Heart left ventricle (tissue), 16 donors: ENCODE results near the gene CCDC187. TPM values are rescaled to one million over a fixed set of nuclear protein-coding genes. Genes with fewer than 3 reads are reported as not detected.

Experiments used
- ATAC-seq, 4 donors: fragments of 200-7000 bp; cut with Tn5 transposase; one replicate each; pipeline ENCODE4 v1.9.1; 2020 to 2022; ENCODE audit warnings: moderate library complexity in 4 of 4, mild to moderate bottlenecking in 3 of 4, moderate number of reproducible peaks in 1 of 4
- DNase-seq, 5 donors: peaks; one replicate each; pipeline ENCODE4 v3.0.0-alpha.2; 2020
- H3K27ac ChIP-seq, 12 donors: fragments of 200-600 bp; sonication (generic) in 4 of 12; one replicate each; pipeline versions ENCODE4 v1.5.0 to v1.8.0; 2016 to 2022; ENCODE audit warnings: mild to moderate bottlenecking in 2 of 12
- H3K27me3 ChIP-seq, 9 donors: fragments of 200-600 bp; sonication (generic) in 2 of 9; one replicate each; pipeline versions ENCODE4 v1.5.1 to v1.8.0; 2016 to 2022; ENCODE audit warnings: mild to moderate bottlenecking in 3 of 9
- H3K36me3 ChIP-seq, 9 donors: fragments of 200-600 bp; sonication (generic) in 2 of 9; one replicate each; pipeline versions ENCODE4 v1.5.0 to v1.8.0; 2018 to 2022; ENCODE audit warnings: mild to moderate bottlenecking in 2 of 9
- H3K4me1 ChIP-seq, 12 donors: fragments of 200-600 bp; sonication (generic) in 4 of 12; one replicate each; pipeline versions ENCODE4 v1.5.0 to v1.8.0; 2016 to 2022; ENCODE audit warnings: mild to moderate bottlenecking in 3 of 12
- H3K4me3 ChIP-seq, 12 donors: fragments of 200-600 bp; sonication (generic) in 4 of 12; one replicate each; pipeline versions ENCODE4 v1.5.0 to v1.8.0; 2017 to 2022; ENCODE audit warnings: mild to moderate bottlenecking in 9 of 12, moderate library complexity in 4 of 12
- H3K9me3 ChIP-seq, 12 donors: fragments of 200-600 bp; sonication (generic) in 4 of 12; one replicate each; pipeline versions ENCODE4 v1.5.0 to v1.8.0; 2016 to 2022; ENCODE audit warnings: mild to moderate bottlenecking in 1 of 12
- POLR2A ChIP-seq, 2 donors: fragments of 450-650 bp; IDR thresholded peaks; one replicate each; pipeline ENCODE4 v1.6.1; 2017; ENCODE audit warnings: antibody characterized with exemption in 2 of 2, mild to moderate bottlenecking in 2 of 2, moderate library complexity in 2 of 2
- WGBS, 4 donors: extraction: QIAGEN DNeasy Blood & Tissue Kit in 2 of 4; methylation state at CpG; one replicate each; pipeline versions ENCODE4 v1.1.5 to v1.1.7; 2013 to 2018; 5-methylcytosine and 5-hydroxymethylcytosine counted together
- intact Hi-C, 10 donors: fragments of 100-400 bp; cut with DNase I; formaldehyde crosslinking; loops; one replicate each; pipeline versions ENCODE4 v1.11.1 to v1.14.2; 2022
- polyA plus RNA-seq, 2 donors: library from polyadenylated mRNA; stranded (reverse); fragments of 200-250 nt; gene quantifications; one replicate each; pipeline ENCODE4 v1.2.3, GENCODE V29; 2013
- total RNA-seq, 9 donors: library from RNA; depleted of rRNA in 2 of 9; stranded (reverse); fragments of >200 nt in 2 of 9; fragmentation: NEBNext Ultra II Directional in 3 of 9; extraction: Animal tissue kit (Norgen Biotek cat#: 25700) in 3 of 9; gene quantifications; one replicate each; pipeline versions ENCODE4 v1.1.0 to v1.2.4, GENCODE V29; 2016 to 2023
- TF ChIP-seq, protein P1 (sequence below), 12 donors: fragments of 200-600 bp; sonication (generic) in 4 of 12; IDR thresholded peaks; one replicate each; pipeline versions ENCODE4 v1.5.0 to v1.8.0; 2018 to 2022; ENCODE audit warnings: antibody characterized with exemption in 12 of 12, mild to moderate bottlenecking in 5 of 12
- donor health status: ischemic (EF 13 %, LVEDD 7.1; RV severe dilation, severe dysfunction).
- donor health status: healthy with polysubstance abuse.
- donor health status: DM: no; HTN: yes; CAD: no.
- donor health status: DM: no; HTN: no; CAD: no.
- donor health status: ischemic (EF 25% LVEDD 6.9; RV normal size, moderate dysfunction).
- donor health status: ischemic (EF 25% LVEDD 5.7; RV mildly dilated, moderate dysfunction).
- donor health status: healthy.
- donor health status: DM: yes; HTN: yes; CAD: no.
- donor health status: ischemic (EF 35%, LVEDD 5.7; RV mildly dilated, moderate dysfunction).
- donor health status: nonischemic (EF 11% LVEDD 7.7; RV severe dilation, severe dysfunction).
- donor health status: DM: yes; HTN: yes; CAD: no.
- donor health status: PGD.
- donor health status: ischemic (EF 29% LVEDD 5.4; RV normal size, mild dysfunction).
- donor health status: nonischemic (EF 23%, LVEDD 6.1; RV moderate dilation, normal function).

CCDC187 gene
- total and polyA plus RNA-seq, 11 donors = 0.04 TPM; not detected in 10

DNA sequence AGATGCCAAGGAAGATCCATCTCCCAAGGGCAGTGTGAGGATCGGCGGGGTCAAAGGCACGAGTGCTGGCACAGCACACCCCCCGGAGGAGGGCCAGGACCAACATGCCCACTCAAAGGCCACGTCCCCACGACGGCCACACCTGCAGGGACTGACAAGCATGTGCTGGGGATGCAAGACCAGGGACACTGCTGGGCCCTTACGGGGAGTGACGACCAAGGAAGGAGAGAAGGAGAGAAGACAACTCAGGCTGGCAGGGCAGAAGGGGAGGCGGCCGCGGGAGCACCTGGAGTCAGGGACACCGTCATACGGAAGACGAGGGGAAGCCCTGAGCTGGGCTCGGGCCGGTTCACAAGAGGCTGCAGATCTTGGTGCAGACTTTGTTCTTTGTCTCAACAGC is 68.7 kb downstream of the CCDC187 start:
- intact Hi-C loops = no loop called here
- Histone ChIP-seq H3K36me3 (peaks cover 0 to 18% (median 5%) of the 10 kb centered on the region in 9 donors), H3K4me1 (peaks cover 2 to 28% (median 21%) of the 10 kb centered on the region in 12 donors), H3K4me3 (no peak overlapping the region), H3K27me3 (no peaks in the 10 kb centered on the region), H3K27ac (no peak overlapping the region), H3K9me3 (no peaks in the 10 kb centered on the region)
- TF ChIP-seq, protein P1, sequence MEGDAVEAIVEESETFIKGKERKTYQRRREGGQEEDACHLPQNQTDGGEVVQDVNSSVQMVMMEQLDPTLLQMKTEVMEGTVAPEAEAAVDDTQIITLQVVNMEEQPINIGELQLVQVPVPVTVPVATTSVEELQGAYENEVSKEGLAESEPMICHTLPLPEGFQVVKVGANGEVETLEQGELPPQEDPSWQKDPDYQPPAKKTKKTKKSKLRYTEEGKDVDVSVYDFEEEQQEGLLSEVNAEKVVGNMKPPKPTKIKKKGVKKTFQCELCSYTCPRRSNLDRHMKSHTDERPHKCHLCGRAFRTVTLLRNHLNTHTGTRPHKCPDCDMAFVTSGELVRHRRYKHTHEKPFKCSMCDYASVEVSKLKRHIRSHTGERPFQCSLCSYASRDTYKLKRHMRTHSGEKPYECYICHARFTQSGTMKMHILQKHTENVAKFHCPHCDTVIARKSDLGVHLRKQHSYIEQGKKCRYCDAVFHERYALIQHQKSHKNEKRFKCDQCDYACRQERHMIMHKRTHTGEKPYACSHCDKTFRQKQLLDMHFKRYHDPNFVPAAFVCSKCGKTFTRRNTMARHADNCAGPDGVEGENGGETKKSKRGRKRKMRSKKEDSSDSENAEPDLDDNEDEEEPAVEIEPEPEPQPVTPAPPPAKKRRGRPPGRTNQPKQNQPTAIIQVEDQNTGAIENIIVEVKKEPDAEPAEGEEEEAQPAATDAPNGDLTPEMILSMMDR (IDR thresholded peaks at IDR 0.05) = no peak
- no peak for TF ChIP-seq POLR2A (IDR thresholded peaks at IDR 0.05)
- 94 to 97% (median 96%) methylated on average over 16 to 17 of the region's 17 CpGs for WGBS, 4 donors
- no peak for ATAC-seq
- DNase-seq = no peak

DNA sequence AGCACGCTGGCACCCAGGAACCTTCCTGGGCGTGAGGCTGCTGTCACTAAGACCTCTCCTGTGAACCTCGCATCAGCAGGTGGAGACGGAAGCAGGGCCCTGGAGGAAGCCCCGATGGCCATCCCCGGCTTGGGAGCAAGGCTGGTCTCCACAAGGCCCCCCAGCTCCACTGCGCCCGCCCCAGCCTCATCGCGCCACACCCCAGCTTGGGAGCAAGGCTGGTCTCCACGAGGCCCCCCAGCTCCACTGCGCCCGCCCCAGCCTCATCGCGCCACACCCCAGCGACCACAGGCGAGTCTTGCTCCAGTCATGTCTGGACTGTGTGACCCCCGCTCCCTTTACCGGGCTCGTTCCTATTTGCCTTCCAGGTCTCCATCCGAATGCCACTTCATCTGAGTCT is 69.3 kb downstream of the CCDC187 start:
- ATAC-seq (no peak), DNase-seq (no peak)
- no peak overlapping the region for H3K4me3 ChIP-seq
- intact Hi-C loops = no loop called here
- TF ChIP-seq POLR2A (IDR thresholded peaks at IDR 0.05) = no peak
- TF ChIP-seq, protein P1 (IDR thresholded peaks at IDR 0.05) = no peak
- no peak overlapping the region for H3K27ac ChIP-seq
- peaks cover 0 to 23% (median 17%) of the 10 kb centered on the region in 12 donors for H3K4me1 ChIP-seq
- H3K9me3 ChIP-seq = no peaks in the 10 kb centered on the region
- H3K36me3 ChIP-seq = peaks cover 0 to 18% (median 5%) of the 10 kb centered on the region in 9 donors
- WGBS, 4 donors = 93 to 97% (median 96%) methylated on average over 20 to 21 of the region's 21 CpGs
- H3K27me3 ChIP-seq = no peaks in the 10 kb centered on the region

DNA sequence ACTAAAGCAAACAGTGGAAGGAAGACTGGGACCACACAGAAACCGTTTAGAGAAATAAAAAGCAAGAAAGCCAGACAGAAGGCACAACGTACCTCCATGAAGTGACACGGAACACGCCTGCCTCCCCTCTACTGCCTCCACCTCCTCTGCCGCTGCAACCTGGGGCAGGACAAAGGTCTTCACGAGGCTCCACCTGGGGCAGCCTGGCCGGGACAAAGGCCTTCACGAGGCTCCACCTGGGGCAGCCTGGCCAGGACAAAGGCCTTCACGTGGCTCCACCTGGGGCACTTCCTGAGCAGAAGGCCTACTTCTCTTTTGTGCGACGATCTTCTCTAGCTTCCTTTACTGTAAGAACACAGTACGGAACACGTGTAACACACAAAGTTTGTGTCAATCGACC is 70.0 kb downstream of the CCDC187 start:
- 89 to 97% (median 93%) methylated on average over 14 of the region's 14 CpGs for WGBS, 4 donors
- Histone ChIP-seq H3K27me3 (no peaks in the 10 kb centered on the region), H3K4me3 (no peak overlapping the region), H3K9me3 (no peaks in the 10 kb centered on the region), H3K4me1 (peaks cover 0 to 16% (median 10%) of the 10 kb centered on the region in 12 donors), H3K36me3 (peaks cover 0 to 18% (median 5%) of the 10 kb centered on the region in 9 donors), H3K27ac (no peak overlapping the region)
- no peak for TF ChIP-seq POLR2A (IDR thresholded peaks at IDR 0.05)
- TF ChIP-seq, protein P1 (IDR thresholded peaks at IDR 0.05) = no peak
- DNase-seq (no peak), ATAC-seq (no peak)
- intact Hi-C loops = no loop called here

DNA sequence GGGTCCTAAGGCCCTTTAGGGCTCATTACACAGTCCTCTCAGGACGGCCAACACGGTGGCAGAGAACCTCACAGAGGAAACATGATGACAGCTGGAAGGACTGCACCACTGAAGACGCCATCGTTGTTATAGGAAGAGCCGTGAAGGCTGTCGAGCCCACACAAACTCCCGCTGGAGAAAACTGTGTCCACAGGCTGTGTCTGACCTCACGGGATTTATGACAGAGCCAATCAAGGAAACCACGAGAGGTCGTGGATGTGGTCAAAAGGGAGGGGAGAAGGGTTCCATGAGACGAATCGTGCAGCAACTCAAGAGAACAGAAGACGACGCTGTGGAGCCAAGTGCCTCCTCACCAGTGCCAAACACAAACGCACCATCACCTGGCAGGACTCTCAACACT is 70.5 kb downstream of the CCDC187 start:
- no peaks in the 10 kb centered on the region for H3K27me3 ChIP-seq
- no peak overlapping the region for H3K4me3 ChIP-seq
- intact Hi-C loops = no loop called here
- TF ChIP-seq, protein P1 (IDR thresholded peaks at IDR 0.05) = no peak
- no peak for TF ChIP-seq POLR2A (IDR thresholded peaks at IDR 0.05)
- H3K9me3 ChIP-seq = no peaks in the 10 kb centered on the region
- WGBS, 4 donors = 79 to 82% (median 80%) methylated on average over 15 of the region's 15 CpGs
- H3K27ac ChIP-seq = no peak overlapping the region
- peaks cover 0 to 18% (median 5%) of the 10 kb centered on the region in 9 donors for H3K36me3 ChIP-seq
- ATAC-seq (no peak), DNase-seq (no peak)
- H3K4me1 ChIP-seq = peaks cover 0 to 11% (median 6%) of the 10 kb centered on the region in 12 donors
